Muscle layer of duodenum (tissue), 2 donors: Measurements from ENCODE around the gene CLDN24.

ENCODE experiments used
- H3K27ac ChIP-seq: one replicate; pipeline ENCODE4 v1.7.0; 2013; ENCODE audit warnings: mild to moderate bottlenecking, low read length
- H3K27me3 ChIP-seq: one replicate; pipeline ENCODE4 v1.7.0; 2013; ENCODE audit warnings: low read depth, mild to moderate bottlenecking, control low read depth, low read length
- H3K36me3 ChIP-seq, 2 donors: one replicate each; pipeline ENCODE4 v1.7.0; 2013; ENCODE audit warnings: low read length in 2 of 2, control low read depth in 1 of 2, mild to moderate bottlenecking in 1 of 2; ENCODE audit not compliant: insufficient read depth in 2 of 2, control insufficient read depth in 1 of 2
- H3K4me1 ChIP-seq, 2 donors: one replicate each; pipeline ENCODE4 v1.7.0; 2013; ENCODE audit warnings: low read length in 2 of 2, mild to moderate bottlenecking in 2 of 2, control low read depth in 1 of 2, moderate library complexity in 1 of 2; ENCODE audit not compliant: insufficient read depth in 2 of 2, control insufficient read depth in 1 of 2
- H3K4me3 ChIP-seq, 2 donors: one replicate each; pipeline ENCODE4 v1.7.0; 2013; ENCODE audit warnings: low read length in 2 of 2, low read depth in 1 of 2, mild to moderate bottlenecking in 1 of 2
- H3K9me3 ChIP-seq, 2 donors: one replicate each; pipeline ENCODE4 v1.7.0; 2013; ENCODE audit warnings: low read length in 2 of 2, control low read depth in 1 of 2, mild to moderate bottlenecking in 1 of 2; ENCODE audit not compliant: control insufficient read depth in 1 of 2
- donor health status: healthy.

CLDN24 gene

GRCh38 chr4:183276106-183276505 lies 46.1 kb downstream of the CLDN24 start:
- peaks cover 26 to 47% of the 10 kb centered on the region in 2 donors for H3K36me3 ChIP-seq
- no peak overlapping the region for H3K4me3 ChIP-seq
- H3K4me1 ChIP-seq, result no peaks in the 10 kb centered on the region
- H3K27ac ChIP-seq, result no peak overlapping the region
- H3K9me3 ChIP-seq, result peaks cover 7 to 13% of the 10 kb centered on the region in 2 donors
- H3K27me3 ChIP-seq, result no peaks in the 10 kb centered on the region

GRCh38 chr4:183272384-183272783 lies 49.8 kb downstream of the CLDN24 start:
- peaks cover 38 to 62% of the 10 kb centered on the region in 2 donors for H3K36me3 ChIP-seq
- H3K27ac ChIP-seq, result no peak overlapping the region
- H3K27me3 ChIP-seq, result no peaks in the 10 kb centered on the region

More at GRCh38 chr4:183272384-183272783, 49.8 kb downstream of the CLDN24 start:
- H3K4me1 ChIP-seq, result no peaks in the 10 kb centered on the region
- H3K4me3 ChIP-seq, result no peak overlapping the region
- peaks cover 7 to 13% of the 10 kb centered on the region in 2 donors for H3K9me3 ChIP-seq
